Naive B cell (primary cell): ENCODE results near the gene ZNF367. TPM values are rescaled to one million over a fixed set of nuclear protein-coding genes. Genes with fewer than 3 reads are reported as not detected.
A peak's percentile ranks its signal among the peaks of the same experiment; 100 is the strongest.

Source experiments
- ATAC-seq, 2 donors: fragments of 150-1000 bp; cut with Tn5 transposase; 2 replicates each; pipeline ENCODE4 v1.10.0; 2021; ENCODE audit warnings: low read depth in 2 of 2, mild to moderate bottlenecking in 2 of 2, moderate library complexity in 2 of 2
- DNase-seq: peaks from one replicate; pipeline ENCODE4 v3.0.0; 2022
- H3K27ac Mint-ChIP-seq, 6 donors: one replicate each; pipeline ENCODE4 v1.8.0; 2020 to 2022; ENCODE audit warnings: mild to moderate bottlenecking in 6 of 6, mixed read lengths in 6 of 6, moderate library complexity in 5 of 6, inconsistent platforms in 2 of 6
- H3K27me3 Mint-ChIP-seq, 3 donors: one replicate each; pipeline ENCODE4 v1.8.0; 2021 to 2022; ENCODE audit warnings: mixed read lengths in 3 of 3, mild to moderate bottlenecking in 1 of 3
- H3K36me3 Mint-ChIP-seq, 2 donors: one replicate each; pipeline ENCODE4 v1.8.0; 2020 to 2022; ENCODE audit warnings: mixed read lengths in 2 of 2, inconsistent platforms in 1 of 2, mild to moderate bottlenecking in 1 of 2
- H3K4me1 Mint-ChIP-seq, 3 donors: one replicate each; pipeline ENCODE4 v1.8.0; 2020 to 2022; ENCODE audit warnings: mixed read lengths in 3 of 3, inconsistent platforms in 1 of 3, mild to moderate bottlenecking in 1 of 3, moderate library complexity in 1 of 3
- H3K4me3 Mint-ChIP-seq, 8 donors: one replicate each; pipeline ENCODE4 v1.8.0; 2020 to 2022; ENCODE audit warnings: mild to moderate bottlenecking in 8 of 8, mixed read lengths in 8 of 8, moderate library complexity in 8 of 8, inconsistent platforms in 2 of 8
- H3K9me3 Mint-ChIP-seq, 7 donors: one replicate each; pipeline ENCODE4 v1.8.0; 2020 to 2022; ENCODE audit warnings: mixed read lengths in 7 of 7, mild to moderate bottlenecking in 5 of 7, inconsistent platforms in 2 of 7, moderate library complexity in 1 of 7
- polyA plus RNA-seq, 6 donors: library from polyadenylated mRNA; unstranded; fragments of 300-500 nt; fragmentation: Illumina TruSeq; gene quantifications; one replicate each; pipeline ENCODE4 v1.2.3, GENCODE V29; 2021; ENCODE audit warnings: low read depth in 6 of 6

ZNF367 gene
- polyA plus RNA-seq, 6 donors from 2014 or later, result 0.38 to 1.2 (median 0.95) TPM; not detected in 1

DNA sequence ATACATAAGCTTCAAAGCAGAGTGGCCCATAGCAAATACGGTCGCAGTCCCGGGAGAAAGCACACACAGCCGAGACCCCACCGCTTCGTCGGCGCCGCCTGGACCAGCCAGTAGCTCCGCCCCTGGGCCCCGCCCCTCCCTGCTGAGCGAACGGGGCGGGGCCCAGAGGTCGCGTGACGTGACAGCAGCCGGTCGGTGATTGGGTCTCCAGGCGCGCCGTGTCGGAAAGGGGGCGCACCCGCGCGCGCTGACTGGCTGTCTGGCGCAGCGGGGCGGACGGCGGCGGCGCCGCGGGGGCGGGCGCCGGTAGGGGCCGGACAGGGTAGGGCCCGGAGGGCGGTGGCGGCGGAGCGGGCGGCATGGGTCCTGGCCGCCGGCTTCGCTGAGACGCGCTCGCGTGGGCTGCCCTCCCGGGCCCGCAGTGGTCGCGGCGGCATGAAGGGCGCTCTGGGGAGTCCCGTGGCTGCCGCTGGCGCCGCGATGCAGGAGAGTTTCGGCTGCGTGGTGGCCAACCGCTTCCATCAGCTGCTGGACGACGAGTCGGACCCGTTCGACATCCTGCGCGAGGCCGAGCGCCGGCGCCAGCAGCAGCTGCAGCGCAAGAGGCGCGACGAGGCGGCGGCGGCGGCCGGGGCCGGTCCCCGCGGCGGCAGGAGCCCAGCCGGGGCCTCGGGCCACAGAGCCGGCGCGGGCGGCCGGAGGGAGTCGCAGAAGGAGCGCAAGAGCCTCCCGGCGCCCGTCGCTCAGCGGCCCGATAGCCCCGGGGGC lies 31.9 kb upstream of the ZNF367 start, which contains the start of gene HABP4:
TSS of gene HABP4 (plus strand) at position 325 of the 768 bp plus-strand sequence. CDS start at position 436, 111 bp downstream.
- no peaks in the 10 kb centered on the region for H3K9me3 Mint-ChIP-seq
- peaks cover 11 to 16% (median 15%) of the 10 kb centered on the region in 3 donors for H3K4me1 Mint-ChIP-seq
- peak; percentile 96 for DNase-seq
- H3K27ac Mint-ChIP-seq, result peak within 1 kb of the TSS; percentile 46 to 96 (median 86)
- peak within 1 kb of the TSS; percentile 86 to 95 (median 91) for H3K4me3 Mint-ChIP-seq
- H3K27me3 Mint-ChIP-seq, result peaks cover 8 to 12% (median 9%) of the 10 kb centered on the region in 3 donors
- H3K36me3 Mint-ChIP-seq, result no peaks in the 10 kb centered on the region
- ATAC-seq, result peak; percentile 91 to 92

- H3K4me1 Mint-ChIP-seq, result peaks cover 11 to 16% (median 15%) of the 10 kb centered on the region in 3 donors
- H3K9me3 Mint-ChIP-seq, result no peaks in the 10 kb centered on the region
- DNase-seq, result no peak
- H3K27me3 Mint-ChIP-seq, result peaks cover 8 to 12% (median 9%) of the 10 kb centered on the region in 3 donors
- ATAC-seq, result peak; percentile 5 to 7
- H3K4me3 Mint-ChIP-seq, result peak overlapping the region; percentile 70 to 90 (median 88)
- H3K27ac Mint-ChIP-seq, result peak overlapping the region; percentile 39 to 96 (median 78)
- H3K36me3 Mint-ChIP-seq, result no peaks in the 10 kb centered on the region
Observed at GRCh38 chr9:96449523-96449844, 31.3 kb upstream of the ZNF367 start.

DNA sequence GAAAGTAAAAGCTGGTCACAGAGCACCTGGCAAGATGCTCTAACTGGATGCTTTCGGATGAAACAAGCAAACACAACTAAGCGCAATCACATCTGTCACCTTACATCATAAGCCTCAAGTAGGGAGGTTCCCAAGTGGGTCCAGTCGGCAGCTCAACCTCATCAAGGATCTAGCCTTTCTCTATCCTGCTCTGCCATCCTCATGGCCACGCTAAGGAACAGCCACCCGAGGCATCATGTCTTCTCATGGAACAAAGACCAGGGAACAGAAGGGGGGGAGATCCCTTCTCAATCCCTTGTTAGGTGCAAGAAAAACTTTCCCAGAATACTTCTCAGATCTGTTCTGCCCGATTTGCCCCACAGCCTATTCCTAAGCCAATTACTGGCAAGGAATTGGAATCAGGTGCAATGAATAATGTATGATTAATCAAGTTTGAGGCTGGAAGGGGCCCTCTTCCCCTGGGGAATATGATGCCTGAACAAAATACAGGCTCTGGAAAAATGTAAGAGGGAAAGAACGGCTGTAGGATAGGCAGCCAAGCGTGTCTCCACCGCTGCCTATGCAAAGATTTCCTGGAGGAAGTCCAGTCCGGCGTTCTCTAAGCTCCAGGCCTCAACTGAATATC lies 30.5 kb upstream of the ZNF367 start:
- H3K27ac Mint-ChIP-seq, result peak overlapping the region in 2 of 6 donors; percentile 23 to 93
- ATAC-seq (no peak), DNase-seq (no peak)
- peaks cover 7 to 16% (median 15%) of the 10 kb centered on the region in 3 donors for H3K4me1 Mint-ChIP-seq
- H3K9me3 Mint-ChIP-seq, result no peaks in the 10 kb centered on the region
- H3K4me3 Mint-ChIP-seq, result peak overlapping the region in 7 of 8 donors; percentile 4 to 89 (median 70)
- no peaks in the 10 kb centered on the region for H3K36me3 Mint-ChIP-seq
- peaks cover 8 to 10% (median 9%) of the 10 kb centered on the region in 3 donors for H3K27me3 Mint-ChIP-seq

DNA sequence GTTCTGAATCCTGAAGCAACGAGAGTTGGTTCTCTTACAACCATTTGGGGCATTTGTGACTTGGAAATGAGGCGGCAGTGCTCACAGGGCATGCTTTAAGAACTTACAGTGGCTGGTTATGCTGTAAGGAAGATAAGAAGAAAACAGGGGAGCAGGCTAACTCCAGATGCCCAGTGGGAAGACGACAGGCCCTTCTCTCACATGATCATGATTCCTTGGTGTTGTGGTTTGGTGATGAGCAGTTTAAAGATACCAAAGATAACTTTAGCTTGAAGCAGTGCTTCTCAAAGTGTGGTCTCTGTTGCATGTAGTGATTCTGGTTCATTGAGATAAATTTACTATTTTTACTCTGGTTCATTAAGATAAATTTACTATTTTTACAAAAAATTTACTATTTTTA lies 29.2 kb upstream of the ZNF367 start:
- DNase-seq, result no peak
- Mint-ChIP-seq H3K9me3 (no peaks in the 10 kb centered on the region), H3K4me3 (peak overlapping the region in 1 of 8 donors; percentile 51), H3K27me3 (peaks cover 7 to 9% (median 8%) of the 10 kb centered on the region in 3 donors), H3K4me1 (peaks cover 5 to 16% (median 15%) of the 10 kb centered on the region in 3 donors), H3K27ac (no peak overlapping the region), H3K36me3 (no peaks in the 10 kb centered on the region)
- no peak for ATAC-seq

DNA sequence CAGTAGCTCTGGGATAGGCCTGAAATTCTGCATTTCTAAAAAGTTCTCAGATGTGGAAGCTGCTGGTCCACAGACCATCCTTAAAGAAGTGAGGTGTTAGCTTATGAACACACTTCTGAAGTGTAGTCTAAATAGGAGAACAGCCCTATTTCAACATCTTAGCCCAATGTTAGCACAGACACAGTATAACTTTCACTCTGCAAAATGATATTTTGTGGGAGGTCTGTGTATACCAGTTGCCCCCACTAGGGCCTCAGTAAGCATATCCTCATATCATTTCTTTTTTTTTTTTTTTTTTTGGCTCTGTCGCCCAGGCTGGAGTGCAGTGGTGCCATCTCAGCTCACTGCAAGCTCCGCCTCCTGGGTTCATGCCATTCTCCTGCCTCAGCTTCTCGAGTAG lies 24.3 kb upstream of the ZNF367 start:
- DNase-seq, result no peak
- no peaks in the 10 kb centered on the region for H3K36me3 Mint-ChIP-seq
- no peaks in the 10 kb centered on the region for H3K4me1 Mint-ChIP-seq
- peaks cover 0 to 4% (median 0%) of the 10 kb centered on the region in 3 donors for H3K27me3 Mint-ChIP-seq
- H3K9me3 Mint-ChIP-seq, result no peaks in the 10 kb centered on the region
- no peak overlapping the region for H3K27ac Mint-ChIP-seq
- peak; percentile 71 to 76 for ATAC-seq
- no peak overlapping the region for H3K4me3 Mint-ChIP-seq

DNA sequence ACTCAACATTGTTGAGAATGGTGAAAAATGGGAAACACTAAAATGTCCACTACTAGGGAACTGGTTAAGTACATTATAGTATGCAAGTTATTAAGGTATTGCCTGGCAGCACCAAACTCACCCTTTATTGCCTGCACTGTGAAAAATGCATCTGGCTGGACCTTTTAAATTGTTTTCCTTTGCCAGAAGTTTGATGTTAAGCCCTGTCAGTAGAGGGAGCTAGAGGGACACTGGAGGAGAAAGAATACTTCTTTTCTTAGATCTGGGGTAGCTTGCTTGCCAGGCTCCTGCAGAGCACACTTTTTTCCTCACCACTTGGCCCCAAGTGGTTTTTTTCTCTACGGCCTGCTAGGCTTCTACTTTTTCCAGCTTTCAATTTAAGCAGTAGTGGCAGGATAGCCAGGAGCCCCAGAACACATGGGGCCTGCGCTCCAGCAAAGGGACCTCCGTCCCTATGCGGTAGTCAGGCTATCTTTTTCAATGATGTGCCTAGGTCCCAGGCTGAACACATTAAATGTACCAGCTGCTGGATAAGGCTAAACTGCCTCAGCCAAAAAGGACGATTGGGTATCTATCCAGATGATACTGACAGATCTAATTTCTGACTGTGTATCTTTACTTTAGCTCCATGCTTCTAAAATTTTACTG lies 23.8 kb upstream of the ZNF367 start:
- Mint-ChIP-seq H3K9me3 (no peaks in the 10 kb centered on the region), H3K36me3 (no peaks in the 10 kb centered on the region), H3K4me1 (no peaks in the 10 kb centered on the region), H3K27ac (no peak overlapping the region), H3K27me3 (peaks cover 0 to 4% (median 0%) of the 10 kb centered on the region in 3 donors), H3K4me3 (no peak overlapping the region)
- ATAC-seq, result no peak
- DNase-seq, result no peak

GRCh38 chr9:96440671-96441199 lies 22.6 kb upstream of the ZNF367 start:
- Mint-ChIP-seq H3K9me3 (no peaks in the 10 kb centered on the region), H3K36me3 (no peaks in the 10 kb centered on the region), H3K4me1 (no peaks in the 10 kb centered on the region), H3K27ac (no peak overlapping the region), H3K27me3 (no peaks in the 10 kb centered on the region), H3K4me3 (no peak overlapping the region)
- ATAC-seq (no peak), DNase-seq (no peak)

GRCh38 chr9:96437454-96437853 lies 19.3 kb upstream of the ZNF367 start:
- no peak overlapping the region for H3K27ac Mint-ChIP-seq
- ATAC-seq, result no peak

GRCh38 chr9:96436456-96437126 lies 18.4 kb upstream of the ZNF367 start:
- ATAC-seq, result no peak
- H3K9me3 Mint-ChIP-seq, result no peaks in the 10 kb centered on the region

More at GRCh38 chr9:96437454-96437853, 19.3 kb upstream of the ZNF367 start:
- Mint-ChIP-seq H3K36me3 (peaks cover 0 to 7% of the 10 kb centered on the region in 2 donors), H3K9me3 (no peaks in the 10 kb centered on the region), H3K4me3 (no peak overlapping the region), H3K4me1 (no peaks in the 10 kb centered on the region), H3K27me3 (peaks cover 0 to 10% (median 9%) of the 10 kb centered on the region in 3 donors)
- DNase-seq, result no peak

DNA sequence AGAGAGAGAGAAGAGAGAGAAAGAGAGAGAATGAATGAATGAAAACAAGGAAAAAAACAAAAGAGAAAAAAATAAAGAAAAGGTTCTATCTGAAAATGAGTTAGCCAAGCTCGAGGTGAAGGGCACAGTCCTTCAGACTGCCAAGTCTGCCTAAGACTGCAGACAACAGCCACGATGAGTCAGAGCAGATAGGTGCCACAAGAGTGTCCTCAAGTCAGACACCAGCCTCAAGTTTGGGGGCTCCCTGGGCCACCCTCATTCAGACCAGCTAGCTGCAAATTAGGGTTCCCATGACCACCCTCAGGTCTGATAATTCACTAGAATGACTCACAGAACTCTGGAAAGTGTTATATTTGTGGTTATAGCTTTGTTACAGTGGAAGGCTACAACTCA lies 17.9 kb upstream of the ZNF367 start:
- Mint-ChIP-seq H3K27ac (peak overlapping the region in 2 of 6 donors; percentile 10 to 80), H3K4me1 (no peaks in the 10 kb centered on the region), H3K9me3 (no peaks in the 10 kb centered on the region), H3K4me3 (no peak overlapping the region), H3K36me3 (peaks cover 0 to 7% of the 10 kb centered on the region in 2 donors), H3K27me3 (peaks cover 0 to 10% (median 9%) of the 10 kb centered on the region in 3 donors)
- ATAC-seq (no peak), DNase-seq (no peak)

More at GRCh38 chr9:96436456-96437126, 18.4 kb upstream of the ZNF367 start:
- peaks cover 0 to 10% (median 9%) of the 10 kb centered on the region in 3 donors for H3K27me3 Mint-ChIP-seq
- H3K4me1 Mint-ChIP-seq, result no peaks in the 10 kb centered on the region
- no peak overlapping the region for H3K4me3 Mint-ChIP-seq
- no peak for DNase-seq
- peaks cover 0 to 7% of the 10 kb centered on the region in 2 donors for H3K36me3 Mint-ChIP-seq
- H3K27ac Mint-ChIP-seq, result no peak overlapping the region

GRCh38 chr9:96435345-96435744 lies 17.2 kb upstream of the ZNF367 start:
- H3K4me1 Mint-ChIP-seq, result no peaks in the 10 kb centered on the region
- H3K27me3 Mint-ChIP-seq, result peaks cover 0 to 10% (median 9%) of the 10 kb centered on the region in 3 donors
- no peak for ATAC-seq
- no peak overlapping the region for H3K4me3 Mint-ChIP-seq
- H3K27ac Mint-ChIP-seq, result no peak overlapping the region
- H3K36me3 Mint-ChIP-seq, result peaks cover 0 to 7% of the 10 kb centered on the region in 2 donors
- H3K9me3 Mint-ChIP-seq, result no peaks in the 10 kb centered on the region
- DNase-seq, result no peak

DNA sequence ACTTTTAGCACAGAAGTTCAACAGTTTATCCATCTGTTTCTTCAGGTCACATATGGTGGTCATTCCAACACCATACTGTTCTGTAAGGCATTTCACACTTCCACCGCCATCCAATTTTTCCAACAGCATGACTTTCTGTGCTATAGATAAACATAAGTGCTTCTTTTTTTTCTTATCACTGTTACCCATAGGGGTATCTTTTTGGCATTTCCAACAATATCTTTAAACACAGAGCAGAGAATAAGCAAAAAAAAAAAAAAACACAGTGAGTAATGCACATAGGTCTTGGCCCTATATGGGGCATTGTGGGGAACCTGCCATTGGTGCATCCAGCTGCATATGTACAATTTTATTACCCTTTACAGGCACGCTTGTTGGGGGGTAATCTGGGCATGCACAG lies 12.2 kb upstream of the ZNF367 start:
- no peaks in the 10 kb centered on the region for H3K4me1 Mint-ChIP-seq
- H3K36me3 Mint-ChIP-seq, result peaks cover 0 to 7% of the 10 kb centered on the region in 2 donors
- no peak for ATAC-seq
- DNase-seq, result no peak
- H3K9me3 Mint-ChIP-seq, result no peaks in the 10 kb centered on the region
- H3K4me3 Mint-ChIP-seq, result no peak overlapping the region
- H3K27ac Mint-ChIP-seq, result no peak overlapping the region
- peaks cover 0 to 10% (median 9%) of the 10 kb centered on the region in 3 donors for H3K27me3 Mint-ChIP-seq

DNA sequence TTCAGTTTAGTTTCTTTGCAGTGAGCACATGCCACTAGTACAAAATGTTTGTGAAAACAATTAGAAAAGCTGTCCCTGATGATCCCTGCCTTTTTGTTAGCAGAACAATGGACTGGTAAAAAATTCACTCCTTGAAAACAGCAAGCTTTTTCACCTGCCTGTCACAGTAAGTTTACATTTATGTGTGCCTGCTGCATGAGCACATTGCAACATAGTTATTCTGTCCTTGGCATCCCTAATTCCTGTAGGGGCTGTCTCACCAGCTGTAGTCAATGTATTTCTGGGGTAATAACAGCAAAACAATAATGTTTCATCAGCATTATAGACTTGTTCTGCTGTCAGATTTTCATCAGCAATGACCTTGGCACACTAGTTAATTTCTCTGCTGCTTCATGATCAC lies 11.6 kb upstream of the ZNF367 start:
- Mint-ChIP-seq H3K27ac (no peak overlapping the region), H3K9me3 (no peaks in the 10 kb centered on the region), H3K4me3 (no peak overlapping the region), H3K4me1 (no peaks in the 10 kb centered on the region), H3K36me3 (peaks cover 0 to 7% of the 10 kb centered on the region in 2 donors), H3K27me3 (peaks cover 0 to 10% (median 9%) of the 10 kb centered on the region in 3 donors)
- ATAC-seq (no peak), DNase-seq (no peak)
